ENCODE results near the gene PTPRU.
"Not testable (repeated sequence)": the region's sequence is repeated elsewhere in the genome, so short reads cannot be mapped to it uniquely, and the experiment has no call there.

PTPRU gene

GRCh38 chr1:29310616-29311180, 74.4 kb downstream of the PTPRU start:
- peaks cover 3 to 7% of the 10 kb centered on the region in 2 donors for H3K27me3 Mint-ChIP-seq
- no peak overlapping the region for H3K4me3 Mint-ChIP-seq
- ATAC-seq (replicated peaks) (no peak), DNase-seq (no peak)
- H3K4me1 Mint-ChIP-seq: no peaks in the 10 kb centered on the region
- no peak overlapping the region for H3K27ac Mint-ChIP-seq
- H3K36me3 Mint-ChIP-seq: no peaks in the 10 kb centered on the region
- H3K9me3 Mint-ChIP-seq: no peaks in the 10 kb centered on the region

- no peaks in the 10 kb centered on the region for H3K9me3 Mint-ChIP-seq
- H3K4me3 Mint-ChIP-seq: no peak overlapping the region
- ATAC-seq (replicated peaks): no peak
- H3K4me1 Mint-ChIP-seq: no peaks in the 10 kb centered on the region
- H3K36me3 Mint-ChIP-seq: no peaks in the 10 kb centered on the region
- no peak for DNase-seq
- H3K27me3 Mint-ChIP-seq: peaks cover 3 to 7% of the 10 kb centered on the region in 2 donors
- no peak overlapping the region for H3K27ac Mint-ChIP-seq
Measured at GRCh38 chr1:29311352-29312030, 75.2 kb downstream of the PTPRU start.

- no peak for ATAC-seq (replicated peaks)
- no peak for DNase-seq
- H3K4me3 Mint-ChIP-seq: no peak overlapping the region
- H3K36me3 Mint-ChIP-seq: no peaks in the 10 kb centered on the region
- no peaks in the 10 kb centered on the region for H3K9me3 Mint-ChIP-seq
- peaks cover 0 to 7% of the 10 kb centered on the region in 2 donors for H3K27me3 Mint-ChIP-seq
- H3K4me1 Mint-ChIP-seq: no peaks in the 10 kb centered on the region
- peak overlapping the region; percentile 5 for H3K27ac Mint-ChIP-seq
Measured at GRCh38 chr1:29312469-29313461, 76.4 kb downstream of the PTPRU start.

- not testable (repeated sequence) for H3K4me3 Mint-ChIP-seq; H3K36me3 Mint-ChIP-seq; H3K27me3 Mint-ChIP-seq; H3K4me1 Mint-ChIP-seq; H3K27ac Mint-ChIP-seq; DNase-seq; H3K9me3 Mint-ChIP-seq; ATAC-seq (replicated peaks)
Measured at GRCh38 chr1:29314685-29315084, 78.4 kb downstream of the PTPRU start.

- no peaks in the 10 kb centered on the region for H3K36me3 Mint-ChIP-seq
- H3K4me3 Mint-ChIP-seq: no peak overlapping the region
- no peak overlapping the region for H3K27ac Mint-ChIP-seq
- DNase-seq (no peak), ATAC-seq (replicated peaks) (no peak)
- no peaks in the 10 kb centered on the region for H3K9me3 Mint-ChIP-seq
- no peaks in the 10 kb centered on the region for H3K4me1 Mint-ChIP-seq
- H3K27me3 Mint-ChIP-seq: peaks cover 0 to 7% of the 10 kb centered on the region in 2 donors
Measured at GRCh38 chr1:29315262-29315661, 78.9 kb downstream of the PTPRU start.

- Mint-ChIP-seq H3K4me1 (no peaks in the 10 kb centered on the region), H3K9me3 (no peaks in the 10 kb centered on the region), H3K36me3 (no peaks in the 10 kb centered on the region), H3K27me3 (peaks cover 0 to 3% of the 10 kb centered on the region in 2 donors), H3K4me3 (no peak overlapping the region), H3K27ac (no peak overlapping the region)
- ATAC-seq (replicated peaks): no peak
- no peak for DNase-seq
Measured at GRCh38 chr1:29315876-29316275, 79.6 kb downstream of the PTPRU start.

GRCh38 chr1:29317063-29317915, 81.0 kb downstream of the PTPRU start:
- no peaks in the 10 kb centered on the region for H3K36me3 Mint-ChIP-seq
- ATAC-seq (replicated peaks) (no peak), DNase-seq (no peak)
- H3K4me1 Mint-ChIP-seq: no peaks in the 10 kb centered on the region
- no peak overlapping the region for H3K4me3 Mint-ChIP-seq
- H3K27me3 Mint-ChIP-seq: peaks cover 2 to 3% of the 10 kb centered on the region in 2 donors
- H3K9me3 Mint-ChIP-seq: no peaks in the 10 kb centered on the region
- no peak overlapping the region for H3K27ac Mint-ChIP-seq

GRCh38 chr1:29317916-29318530, 81.7 kb downstream of the PTPRU start:
- no peak for DNase-seq
- no peak for ATAC-seq (replicated peaks)
- no peak overlapping the region for H3K4me3 Mint-ChIP-seq

GRCh38 chr1:29318724-29319123, 82.4 kb downstream of the PTPRU start:
- DNase-seq: no peak
- peaks cover 7 to 9% of the 10 kb centered on the region in 2 donors for H3K27me3 Mint-ChIP-seq
- H3K36me3 Mint-ChIP-seq: no peaks in the 10 kb centered on the region
- H3K4me1 Mint-ChIP-seq: no peaks in the 10 kb centered on the region
- no peaks in the 10 kb centered on the region for H3K9me3 Mint-ChIP-seq
- no peak overlapping the region for H3K4me3 Mint-ChIP-seq
- H3K27ac Mint-ChIP-seq: no peak overlapping the region
- no peak for ATAC-seq (replicated peaks)

More at GRCh38 chr1:29317916-29318530, 81.7 kb downstream of the PTPRU start:
- Mint-ChIP-seq H3K36me3 (no peaks in the 10 kb centered on the region), H3K27ac (no peak overlapping the region), H3K4me1 (no peaks in the 10 kb centered on the region), H3K27me3 (peaks cover 7 to 9% of the 10 kb centered on the region in 2 donors), H3K9me3 (no peaks in the 10 kb centered on the region)

- ATAC-seq (replicated peaks) (no peak), DNase-seq (no peak)
- no peak overlapping the region for H3K27ac Mint-ChIP-seq
- no peaks in the 10 kb centered on the region for H3K9me3 Mint-ChIP-seq
- H3K36me3 Mint-ChIP-seq: no peaks in the 10 kb centered on the region
- no peaks in the 10 kb centered on the region for H3K4me1 Mint-ChIP-seq
- H3K4me3 Mint-ChIP-seq: no peak overlapping the region
- H3K27me3 Mint-ChIP-seq: peaks cover 7 to 9% of the 10 kb centered on the region in 2 donors
Measured at GRCh38 chr1:29319300-29320110, 83.2 kb downstream of the PTPRU start.

GRCh38 chr1:29320156-29320940, 84.0 kb downstream of the PTPRU start:
- Mint-ChIP-seq H3K36me3 (no peaks in the 10 kb centered on the region), H3K27ac (no peak overlapping the region), H3K27me3 (peaks cover 7 to 9% of the 10 kb centered on the region in 2 donors), H3K4me3 (no peak overlapping the region), H3K9me3 (no peaks in the 10 kb centered on the region), H3K4me1 (no peaks in the 10 kb centered on the region)
- ATAC-seq (replicated peaks) (no peak), DNase-seq (no peak)

GRCh38 chr1:29321176-29321575, 84.9 kb downstream of the PTPRU start:
- no peak for ATAC-seq (replicated peaks)
- H3K27me3 Mint-ChIP-seq: peaks cover 7 to 9% of the 10 kb centered on the region in 2 donors
- no peaks in the 10 kb centered on the region for H3K9me3 Mint-ChIP-seq

More at GRCh38 chr1:29321176-29321575, 84.9 kb downstream of the PTPRU start:
- no peaks in the 10 kb centered on the region for H3K36me3 Mint-ChIP-seq
- no peaks in the 10 kb centered on the region for H3K4me1 Mint-ChIP-seq
- DNase-seq: no peak
- no peak overlapping the region for H3K4me3 Mint-ChIP-seq
- no peak overlapping the region for H3K27ac Mint-ChIP-seq
